Body of pancreas (tissue), 4 donors: Measurements from ENCODE around the gene SPIRE1.

Experiments
- CTCF ChIP-seq, 7 experiments: fragments of 450-650 bp in 4 of 7; fragments of 200-600 bp in 3 of 7; sonication (generic) in 3 of 7; IDR thresholded peaks; one replicate each; pipeline ENCODE4 v1.5.1; 2016 to 2019; ENCODE audit warnings: antibody characterized with exemption in 7 of 7
- POLR2A ChIP-seq, 3 donors: fragments of 450-650 bp; IDR thresholded peaks; one replicate each; pipeline ENCODE4 v1.6.1; 2016; ENCODE audit warnings: antibody characterized with exemption in 3 of 3, mild to moderate bottlenecking in 2 of 3

- no peak for TF ChIP-seq POLR2A (IDR thresholded peaks at IDR 0.05)
- TF ChIP-seq CTCF (IDR thresholded peaks at IDR 0.05), result no peak
Measured at GRCh38 chr18:12703664-12704063, 45.8 kb upstream of the SPIRE1 start.
